Panc1 (cell line): ENCODE data around the gene MGRN1.

Experiments
- CTCF ChIP-seq: fragments of 450-650 bp; IDR thresholded peaks from 2 replicates; pipeline ENCODE4 v1.5.1; 2017; ENCODE audit warnings: mild to moderate bottlenecking
- POLR2AphosphoS5 ChIP-seq: IDR thresholded peaks from 2 replicates; pipeline ENCODE4 v1.6.1; 2012; ENCODE audit warnings: mild to moderate bottlenecking, low read depth, low read length, moderate library complexity
- REST ChIP-seq, 2 experiments: IDR thresholded peaks; 2 replicates each; pipeline ENCODE4 v1.6.1; 2011 to 2012; ENCODE audit warnings: low read depth in 2 of 2, control low read depth in 1 of 2, low read length in 1 of 2, mild to moderate bottlenecking in 1 of 2, moderate library complexity in 1 of 2; ENCODE audit not compliant: insufficient read depth in 1 of 2
- SIN3A ChIP-seq: IDR thresholded peaks from 2 replicates; pipeline ENCODE4 v1.6.1; 2012; ENCODE audit warnings: low read depth, mild to moderate bottlenecking, low read length, moderate library complexity, borderline replicate concordance; ENCODE audit not compliant: insufficient read depth
- TCF7L2 ChIP-seq: IDR thresholded peaks from 2 replicates; pipeline ENCODE4 v1.6.1; 2011; ENCODE audit warnings: mild to moderate bottlenecking, low read depth, low read length, inconsistent platforms

GRCh38 chr16:4713663-4714501, 89.3 kb downstream of the MGRN1 start:
- no peak for TF ChIP-seq CTCF
- TF ChIP-seq POLR2AphosphoS5: no peak
- TF ChIP-seq REST (IDR thresholded peaks at IDR 0.05; ENCODE audit: insufficient read depth in 1 of 2, low read depth in 2 of 2, low read length in 1 of 2): no peak
- TF ChIP-seq TCF7L2: no peak
- no peak for TF ChIP-seq SIN3A
